ENCODE results near the gene TBRG1.
A peak's percentile ranks its signal among the peaks of the same experiment; 100 is the strongest.
"Not testable (repeated sequence)": the region's sequence is repeated elsewhere in the genome, so short reads cannot be mapped to it uniquely, and the experiment has no call there.

TBRG1 gene, protein sequence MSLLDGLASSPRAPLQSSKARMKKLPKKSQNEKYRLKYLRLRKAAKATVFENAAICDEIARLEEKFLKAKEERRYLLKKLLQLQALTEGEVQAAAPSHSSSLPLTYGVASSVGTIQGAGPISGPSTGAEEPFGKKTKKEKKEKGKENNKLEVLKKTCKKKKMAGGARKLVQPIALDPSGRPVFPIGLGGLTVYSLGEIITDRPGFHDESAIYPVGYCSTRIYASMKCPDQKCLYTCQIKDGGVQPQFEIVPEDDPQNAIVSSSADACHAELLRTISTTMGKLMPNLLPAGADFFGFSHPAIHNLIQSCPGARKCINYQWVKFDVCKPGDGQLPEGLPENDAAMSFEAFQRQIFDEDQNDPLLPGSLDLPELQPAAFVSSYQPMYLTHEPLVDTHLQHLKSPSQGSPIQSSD

DNA sequence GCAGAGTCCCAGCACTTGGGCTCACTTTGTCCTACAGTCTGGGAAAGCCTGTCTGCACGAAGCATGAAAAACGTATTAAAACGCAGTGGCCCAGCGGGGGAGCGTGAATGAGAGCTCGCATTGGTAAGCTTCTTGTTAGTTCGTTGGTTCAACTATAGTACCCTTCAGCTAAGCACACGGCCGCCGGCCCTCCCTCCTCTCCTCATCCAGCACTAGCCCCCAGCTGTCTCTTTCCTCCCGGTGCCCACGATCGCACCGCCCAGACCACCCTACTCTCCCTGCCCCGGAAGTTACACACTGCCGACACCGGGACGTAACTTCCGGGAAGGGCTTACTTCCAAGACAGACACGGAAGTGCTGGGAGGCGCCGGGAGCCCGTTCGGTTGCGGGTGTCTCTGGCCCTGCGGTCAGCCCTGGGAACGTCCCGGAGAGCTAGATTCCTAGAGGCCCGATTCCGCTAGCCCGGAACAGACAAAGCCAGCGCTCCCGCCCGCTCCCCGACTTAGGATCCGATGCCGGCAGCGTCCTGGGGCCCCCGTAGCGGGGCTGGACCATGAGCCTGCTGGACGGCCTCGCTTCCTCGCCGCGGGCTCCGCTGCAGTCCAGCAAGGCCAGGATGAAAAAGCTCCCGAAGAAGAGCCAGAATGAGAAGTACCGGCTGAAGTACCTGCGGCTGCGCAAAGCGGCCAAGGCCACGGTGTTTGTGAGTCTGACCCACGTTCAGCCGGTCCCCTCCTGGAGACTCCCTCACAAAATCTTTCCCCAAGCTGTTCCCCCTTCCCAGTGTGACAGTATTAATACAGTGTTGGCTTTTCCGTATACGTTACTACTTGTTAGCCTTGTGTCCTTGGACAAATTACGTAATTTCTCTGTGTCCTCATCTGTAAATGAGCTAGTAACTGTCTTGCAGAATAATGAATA, at the start of gene TBRG1:
TBRG1 (plus strand) TSS at position 334 of the 921 bp plus-strand sequence; CDS start at position 554, 220 bp downstream.
- no peak for DNase-seq (ENCODE audit: low read depth)

DNA sequence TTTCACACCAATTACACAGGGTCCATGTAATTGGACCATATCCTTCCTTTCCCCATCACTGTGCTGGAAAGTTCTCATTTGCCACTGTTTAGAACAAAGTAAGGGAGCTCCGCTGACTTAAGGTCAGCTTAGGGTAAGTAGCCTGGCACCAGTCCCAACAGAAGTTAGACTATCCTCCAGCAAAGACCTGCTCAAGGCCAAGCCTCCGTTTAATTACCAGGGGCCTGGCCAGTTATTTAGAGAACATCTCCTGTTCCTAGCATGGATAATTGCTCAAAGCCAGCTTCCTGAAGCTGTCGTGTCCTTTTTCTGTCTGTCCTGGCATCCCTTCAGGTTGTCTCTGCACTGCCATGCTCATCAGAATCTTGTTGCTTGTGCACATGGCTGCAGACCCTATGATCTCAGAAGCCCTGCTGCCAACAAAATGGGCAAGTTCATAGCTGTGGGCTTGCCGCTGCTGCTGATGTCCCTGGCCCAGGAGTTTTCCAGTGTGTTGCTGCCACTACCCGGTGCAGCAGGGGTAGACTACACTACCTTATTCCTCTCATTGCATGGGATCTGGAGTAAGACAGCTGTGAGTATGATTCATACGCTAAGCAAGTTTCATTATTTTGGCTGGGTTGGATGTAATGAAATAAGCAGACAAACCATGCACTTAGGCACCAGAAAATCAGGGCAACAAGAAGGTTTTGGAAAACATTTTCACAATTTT, 44.8 kb upstream of the TBRG1 start:
- DNase-seq (ENCODE audit: low read depth), result no peak

DNA sequence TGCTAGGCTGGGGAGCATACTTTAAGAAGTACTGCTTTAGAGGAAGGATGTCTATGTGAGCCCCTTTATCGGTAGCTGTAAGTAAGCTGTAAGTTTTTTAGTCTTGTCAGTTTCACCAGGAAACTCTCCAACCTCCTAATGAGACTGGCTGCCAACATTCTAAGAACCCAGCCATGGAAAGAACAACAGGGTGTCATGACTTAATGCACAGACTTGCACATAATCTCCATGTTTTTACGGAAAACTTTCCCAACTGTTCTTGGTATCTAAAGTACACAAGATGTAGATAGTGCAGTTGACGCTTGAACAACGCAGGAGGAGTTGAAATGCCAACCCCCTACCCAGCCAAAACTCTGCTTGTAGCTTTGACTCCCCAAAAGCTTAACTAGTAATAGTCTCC, 43.9 kb upstream of the TBRG1 start:
- DNase-seq (ENCODE audit: low read depth), result no peak

DNA sequence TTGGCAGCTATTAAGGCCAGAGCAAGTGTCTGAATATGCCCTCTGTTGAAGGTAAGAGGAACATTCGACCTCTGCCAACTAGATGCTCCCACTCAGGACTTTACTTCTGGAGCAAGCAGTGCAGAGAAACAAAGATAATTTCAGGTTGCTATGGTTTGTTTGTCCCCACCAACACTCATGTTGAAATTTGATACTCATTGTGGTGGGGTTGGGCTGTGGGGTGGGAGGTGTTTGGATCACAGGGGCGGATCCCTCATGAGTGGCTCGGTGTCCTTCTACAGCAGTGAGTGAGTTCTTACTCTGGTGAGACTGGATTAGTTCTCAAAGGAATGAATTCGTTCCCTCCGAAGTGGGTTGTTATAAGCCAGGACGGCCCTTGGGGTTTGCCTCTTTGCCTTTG, 40.8 kb upstream of the TBRG1 start:
- no peak for DNase-seq (ENCODE audit: low read depth)

DNA sequence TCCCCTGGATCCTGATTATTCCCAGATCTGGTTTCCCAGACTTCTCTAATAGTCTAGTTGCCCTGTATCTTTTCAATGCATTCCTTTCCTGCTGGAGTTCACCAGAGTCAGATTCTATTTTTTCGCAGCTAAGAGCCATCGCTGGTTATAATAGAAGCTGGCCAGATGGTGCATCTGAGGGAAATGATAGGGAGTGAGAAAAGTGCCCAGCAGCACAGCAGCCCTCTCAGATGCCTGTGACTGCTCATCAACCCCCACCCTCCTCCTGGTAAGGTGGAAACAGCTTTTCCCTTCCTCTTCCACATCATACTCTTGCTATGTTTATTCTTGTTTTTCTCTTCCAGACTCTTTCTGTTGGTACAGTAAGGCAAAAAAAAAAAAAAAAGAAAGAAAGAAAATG, 40.1 kb upstream of the TBRG1 start:
- no peak for DNase-seq (ENCODE audit: low read depth)

DNA sequence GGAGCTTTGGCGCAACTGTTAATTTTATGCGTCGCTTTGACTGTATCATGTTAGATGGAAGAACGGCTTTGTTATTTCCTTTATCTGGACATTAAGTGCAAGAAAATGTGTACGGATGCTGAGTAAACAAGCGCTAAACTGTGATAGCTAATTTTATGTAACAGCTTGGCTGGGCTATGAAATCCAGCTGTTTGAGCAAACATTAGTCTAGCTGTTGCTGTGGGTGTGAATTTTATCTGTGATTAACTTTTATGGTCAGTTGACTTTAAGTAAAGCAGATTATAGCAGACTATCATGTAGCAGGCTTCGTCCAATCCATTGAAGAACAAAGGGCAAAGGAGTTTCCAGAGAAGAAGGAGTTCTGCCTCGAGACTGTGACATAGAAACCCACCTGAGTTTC, 38.9 kb upstream of the TBRG1 start:
- no peak for DNase-seq (ENCODE audit: low read depth)

DNA sequence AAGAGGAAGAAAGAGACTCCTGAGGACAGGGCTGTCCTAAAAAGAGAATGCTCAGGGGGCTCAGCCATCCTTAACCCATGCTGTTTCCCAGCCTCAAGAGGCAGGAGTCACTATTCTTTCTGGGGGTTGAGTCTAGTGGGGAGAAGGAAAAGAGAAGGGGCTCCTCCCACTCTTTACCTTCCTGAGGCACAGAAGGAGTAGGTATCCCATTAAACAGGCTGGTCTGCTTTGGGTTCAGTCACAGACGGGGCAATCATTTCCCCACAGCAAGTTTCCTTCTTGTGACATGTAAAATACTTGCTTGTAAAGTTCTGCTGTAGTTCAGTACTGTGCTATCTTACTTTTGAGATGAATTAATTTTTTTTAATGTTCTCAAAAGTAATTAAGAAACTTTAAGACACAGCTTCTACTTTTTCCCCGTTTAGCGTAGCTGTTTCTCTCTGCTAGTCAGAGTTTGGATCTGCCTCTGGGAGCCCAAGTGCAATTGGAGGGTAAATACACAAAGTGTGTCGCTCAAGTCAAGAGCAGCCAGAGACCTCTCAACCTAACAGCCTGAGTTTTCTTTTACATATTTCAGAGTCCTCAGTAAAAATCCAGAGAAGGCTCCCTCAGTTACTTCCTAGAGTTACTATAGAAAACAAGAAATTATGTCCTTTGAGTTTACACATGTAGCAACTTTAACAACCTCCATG, 37.8 kb upstream of the TBRG1 start:
- DNase-seq (ENCODE audit: low read depth), result no peak

DNA sequence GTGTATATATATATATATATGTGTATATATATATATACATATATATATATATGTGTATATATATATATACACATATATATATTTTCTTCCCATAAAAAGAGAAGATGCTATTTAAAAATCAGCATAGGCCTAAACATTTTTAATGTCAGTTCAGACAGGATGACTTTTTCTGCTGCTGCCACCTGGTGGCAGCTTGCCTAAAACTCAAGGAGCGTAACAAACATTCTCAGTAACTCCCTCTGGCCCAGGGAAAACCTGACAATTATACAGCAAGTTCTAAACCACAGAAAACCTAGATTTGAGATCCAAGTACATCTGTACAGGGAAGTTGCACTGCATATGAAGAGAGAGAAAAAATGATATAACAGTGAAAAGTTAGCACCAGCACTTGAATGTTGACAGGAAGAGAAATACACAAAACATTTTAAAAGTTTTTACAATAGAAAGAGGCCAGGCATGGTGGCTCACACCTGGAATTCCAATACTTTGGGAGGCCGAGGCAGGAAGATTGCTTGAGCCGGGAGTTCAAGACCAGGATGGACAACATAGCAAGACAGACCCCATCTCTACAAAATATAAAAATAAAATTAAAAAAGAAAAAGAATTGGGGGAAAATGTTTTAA, 36.3 kb upstream of the TBRG1 start:
- DNase-seq (ENCODE audit: low read depth), result peak; percentile 19

DNA sequence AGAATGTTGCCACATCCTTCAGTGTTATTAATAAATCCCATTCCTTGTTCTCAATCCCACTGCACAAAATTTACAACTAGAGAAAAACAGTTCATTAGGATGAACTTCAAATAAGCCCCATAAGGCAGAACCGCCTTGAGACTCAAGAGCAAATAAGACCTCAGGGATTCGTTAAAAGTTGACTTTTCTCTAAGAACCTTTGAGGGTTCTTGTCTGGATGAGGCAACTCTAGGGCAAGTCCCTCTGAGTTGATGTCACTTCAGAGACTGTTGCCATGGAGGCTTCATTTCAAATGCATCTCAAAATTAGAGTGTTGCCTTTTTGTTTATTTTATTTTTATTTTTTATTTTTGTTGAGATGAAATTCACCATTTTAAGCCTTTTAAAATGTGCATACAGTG, 31.2 kb upstream of the TBRG1 start:
- no peak for DNase-seq (ENCODE audit: low read depth)

DNA sequence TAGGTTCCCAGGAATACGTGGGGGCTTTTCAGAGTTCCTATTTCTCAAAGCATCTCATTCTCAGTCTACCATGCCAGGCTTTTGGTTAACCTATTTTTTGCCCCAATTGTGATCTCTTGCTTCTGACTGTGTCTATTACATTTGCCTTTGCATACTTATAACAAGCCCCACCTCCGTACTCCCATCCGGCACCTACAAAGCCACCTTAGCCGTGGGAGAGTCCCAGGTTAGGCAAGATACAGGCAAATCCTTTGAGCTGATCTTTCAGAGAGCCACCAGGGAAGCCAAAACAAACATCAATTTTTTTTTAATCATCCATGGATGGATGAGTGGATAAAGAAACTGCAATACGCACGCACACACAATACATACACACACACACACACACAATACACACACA, 30.0 kb upstream of the TBRG1 start:
- DNase-seq (ENCODE audit: low read depth), result no peak

DNA sequence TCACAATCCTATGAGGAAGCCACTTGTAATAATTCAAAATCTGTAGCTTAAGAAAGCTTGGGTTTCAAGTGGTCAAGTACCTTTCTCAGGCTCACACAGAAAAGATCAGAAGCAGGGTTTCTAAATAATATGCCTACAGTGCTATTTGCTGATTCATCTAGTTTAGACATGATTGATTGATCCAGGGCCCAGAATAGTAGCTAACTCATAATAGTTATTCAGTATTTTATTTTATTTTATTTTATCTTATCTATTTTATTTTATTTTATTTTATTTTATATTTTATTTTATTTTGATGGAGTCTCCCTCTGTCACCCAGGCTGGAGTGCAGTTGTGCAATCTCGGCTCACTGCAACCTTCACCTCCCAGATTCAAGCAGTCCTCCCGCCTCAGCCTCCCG, 27.4 kb upstream of the TBRG1 start:
- DNase-seq (ENCODE audit: low read depth), result no peak

DNA sequence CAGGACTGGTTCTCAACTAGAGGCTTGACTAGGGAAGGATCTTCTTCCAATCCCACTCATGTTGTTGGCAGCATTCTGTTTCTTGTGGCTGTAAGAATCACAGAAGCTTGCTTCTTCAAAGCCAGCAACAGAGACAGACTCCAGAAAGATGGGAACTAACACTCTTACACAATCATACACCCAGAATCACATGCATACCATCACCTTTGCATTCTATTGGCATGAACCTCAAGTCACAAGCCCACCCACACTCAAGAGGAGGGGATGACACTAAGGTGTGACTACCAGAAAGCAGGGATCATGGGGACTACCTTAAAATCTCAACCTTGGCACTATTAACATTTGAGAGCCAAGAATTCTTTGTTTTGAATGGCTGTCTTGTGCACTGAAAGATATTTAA, 25.0 kb upstream of the TBRG1 start:
- DNase-seq (ENCODE audit: low read depth), result no peak

DNA sequence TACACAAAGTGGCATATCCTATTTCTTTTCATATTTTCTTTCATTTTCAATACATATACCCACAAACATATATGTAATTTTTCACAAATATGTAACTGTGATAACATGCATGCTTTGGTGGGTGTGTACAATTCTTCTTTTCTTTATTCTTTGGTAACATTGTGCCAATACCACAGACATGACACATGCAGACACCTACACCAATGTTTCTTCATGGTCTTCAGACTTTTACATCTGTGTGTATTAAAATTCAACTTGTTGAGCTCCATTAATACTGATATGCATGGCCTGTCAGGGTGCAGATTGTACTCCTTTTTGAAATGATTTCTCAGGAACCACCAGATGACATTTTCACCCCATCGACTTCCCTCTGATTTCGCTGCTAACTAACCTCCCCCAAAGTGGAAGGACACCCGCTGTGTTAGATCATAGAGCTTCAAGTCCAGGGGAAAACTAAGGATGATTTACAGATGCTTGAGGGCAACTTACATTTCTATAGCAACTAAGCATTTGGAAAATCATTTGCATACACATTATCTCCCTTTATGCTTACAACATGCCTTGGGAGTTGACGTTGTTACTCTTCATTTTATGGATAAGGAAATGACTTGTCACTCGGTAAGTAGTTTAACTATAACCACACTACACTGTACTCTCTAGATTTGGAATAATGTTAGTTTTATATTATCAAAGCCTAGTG, 21.9 kb upstream of the TBRG1 start:
- DNase-seq (ENCODE audit: low read depth), result no peak

DNA sequence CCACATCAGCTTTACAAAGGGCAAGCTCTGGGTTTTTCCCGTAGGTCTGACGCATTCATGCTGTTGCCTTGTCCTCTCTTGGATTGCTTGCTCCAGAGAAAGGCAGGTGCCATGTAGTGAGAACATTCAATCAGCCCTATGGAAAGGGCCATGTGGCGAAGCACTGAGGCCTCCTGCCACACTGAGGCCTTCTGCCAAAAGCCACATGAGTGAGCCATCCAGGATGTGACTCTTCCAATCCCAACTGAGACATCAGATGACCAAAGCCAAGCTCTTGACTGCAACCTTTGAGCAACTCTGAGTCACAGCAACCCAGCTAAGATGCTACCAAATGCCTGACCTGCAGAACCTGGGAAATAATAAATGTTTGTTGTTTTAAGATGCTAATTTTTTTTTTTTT, 20.5 kb upstream of the TBRG1 start:
- peak; percentile 76 for DNase-seq (ENCODE audit: low read depth)

DNA sequence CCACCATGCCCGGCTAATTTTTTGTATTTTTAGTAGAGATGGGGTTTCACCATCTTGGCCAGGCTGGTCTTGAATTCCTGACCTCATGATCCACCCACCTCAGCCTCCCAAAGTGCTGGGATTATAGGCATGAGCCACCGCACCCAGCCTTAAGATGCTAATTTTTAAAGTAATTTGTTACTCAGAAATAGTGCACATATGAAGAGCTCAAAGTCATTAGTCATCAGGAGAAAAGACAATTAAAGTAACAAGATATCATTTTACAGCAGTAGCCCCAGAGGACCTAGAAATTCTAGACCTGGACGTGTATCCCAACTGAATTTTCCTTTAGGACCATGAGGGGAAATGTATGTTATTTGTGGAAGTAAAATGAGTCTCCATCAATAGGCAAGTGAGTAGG, 19.9 kb upstream of the TBRG1 start:
- DNase-seq (ENCODE audit: low read depth), result not testable (repeated sequence)

DNA sequence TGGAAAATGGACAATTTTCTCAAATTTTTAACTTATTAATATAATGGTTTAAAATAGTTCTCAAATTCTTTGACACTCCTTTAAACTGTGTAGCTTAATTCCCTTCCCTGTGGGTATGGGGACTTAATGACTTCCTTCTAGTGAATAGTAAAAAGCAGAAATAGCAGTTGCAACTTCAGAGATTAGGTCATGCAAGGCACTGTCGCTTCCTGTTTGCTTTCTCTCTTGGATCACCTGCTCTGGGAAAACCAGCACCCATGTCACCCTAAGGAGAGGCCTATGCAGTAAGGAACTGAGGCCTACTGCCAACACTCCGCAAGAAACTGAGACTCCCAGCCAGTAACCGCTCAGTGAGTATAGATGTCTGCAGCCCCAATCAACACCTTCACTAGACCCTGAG, 16.9 kb upstream of the TBRG1 start:
- DNase-seq (ENCODE audit: low read depth), result no peak

DNA sequence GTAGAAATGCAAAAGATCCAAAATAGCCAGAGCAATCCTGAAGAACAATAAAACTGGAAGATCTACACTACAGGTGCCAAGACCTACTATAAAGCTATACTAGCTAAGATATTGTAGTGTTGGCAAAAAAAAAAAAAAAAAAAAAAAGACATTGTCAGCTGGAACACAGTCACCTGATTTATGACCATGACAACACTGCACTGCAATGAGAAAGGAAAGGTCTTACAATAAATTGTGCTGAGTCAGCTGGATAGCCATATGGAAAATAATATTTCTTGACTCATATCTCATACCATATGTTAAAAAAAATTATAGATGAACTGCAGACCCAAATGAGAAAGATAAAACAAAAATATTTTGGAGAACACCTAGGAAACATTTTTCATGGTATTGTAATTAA, 14.5 kb upstream of the TBRG1 start:
- DNase-seq (ENCODE audit: low read depth), result peak; percentile 36

DNA sequence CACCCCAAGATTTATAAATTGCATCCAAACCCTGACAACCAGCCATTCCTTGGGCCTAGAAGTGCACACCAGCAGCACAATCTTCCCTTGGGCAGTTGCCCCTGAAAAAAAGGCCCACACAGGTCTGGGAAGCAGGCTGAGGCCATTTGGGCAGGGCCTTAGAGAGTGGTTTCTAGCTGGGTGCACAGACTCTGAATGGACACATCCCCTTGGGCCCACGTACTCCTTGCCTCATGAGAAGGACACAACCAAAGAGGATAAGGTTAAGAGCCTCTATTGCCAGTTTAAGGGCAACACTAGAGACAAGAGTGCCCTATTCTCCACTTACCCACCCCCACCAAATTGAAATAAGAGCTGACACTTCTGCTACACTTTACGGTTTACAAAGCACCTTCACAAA, 12.4 kb upstream of the TBRG1 start:
- DNase-seq (ENCODE audit: low read depth), result no peak

DNA sequence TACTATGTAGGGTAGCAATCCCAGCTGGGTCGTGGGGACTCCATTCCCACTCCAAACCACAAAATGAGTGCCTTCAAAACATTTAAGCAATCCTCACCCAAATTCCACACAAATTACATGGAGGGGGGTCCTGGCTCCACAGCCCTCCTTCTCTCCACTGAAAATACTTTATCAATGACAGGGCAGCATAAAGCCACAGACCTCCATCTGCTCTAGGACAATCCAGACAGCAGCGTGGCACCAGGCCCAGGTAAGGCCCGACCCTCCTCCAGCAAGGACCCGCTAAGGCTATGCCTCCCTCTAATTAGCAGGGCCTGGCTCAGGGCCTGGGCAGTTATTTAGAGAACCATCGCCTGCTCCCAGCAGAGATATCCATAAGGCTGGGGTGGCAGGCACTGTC, 11.6 kb upstream of the TBRG1 start, which contains the start of gene PANX3:
PANX3 (plus strand) TSS at position 365 of the 400 bp plus-strand sequence. CDS start 129 bp downstream, outside the sequence.
- DNase-seq (ENCODE audit: low read depth), result no peak

DNA sequence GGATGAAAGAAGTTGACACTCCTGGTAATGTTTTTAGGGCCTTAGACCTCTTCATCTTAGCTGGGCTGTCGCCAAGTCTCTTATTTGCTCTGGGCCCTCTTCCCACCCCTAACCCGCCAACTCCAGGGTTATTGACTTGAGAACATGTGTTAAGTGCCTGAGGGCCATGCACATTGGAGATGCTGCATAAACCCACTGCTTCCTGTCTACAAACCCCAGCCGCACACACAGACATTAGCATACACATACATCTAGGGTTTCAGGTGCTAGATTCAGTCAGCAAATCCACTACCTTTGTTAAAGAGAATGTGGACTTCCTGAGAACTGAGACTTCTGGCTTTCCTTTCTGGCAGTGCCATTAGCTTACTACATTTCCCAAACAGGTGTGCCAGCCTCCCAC, 10.6 kb upstream of the TBRG1 start:
- no peak for DNase-seq (ENCODE audit: low read depth)
